HUES64 (cell line): ENCODE data around the gene DCTPP1.

Source experiments
- H3K27ac ChIP-seq: 2 replicates; pipeline ENCODE4 v1.7.0; 2013; ENCODE audit warnings: low read depth, low read length, inconsistent platforms
- H3K27me3 ChIP-seq: 2 replicates; pipeline ENCODE4 v1.6.1; 2013; ENCODE audit warnings: mild to moderate bottlenecking, low read length; ENCODE audit not compliant: insufficient read depth
- H3K36me3 ChIP-seq: 2 replicates; pipeline ENCODE4 v1.6.1; 2013; ENCODE audit warnings: mild to moderate bottlenecking, low read length; ENCODE audit not compliant: insufficient read depth
- H3K4me1 ChIP-seq: 2 replicates; pipeline ENCODE4 v1.6.1; 2013; ENCODE audit warnings: mild to moderate bottlenecking, low read length, moderate library complexity; ENCODE audit not compliant: insufficient read depth
- H3K4me3 ChIP-seq: 2 replicates; pipeline ENCODE4 v1.5.1; 2013; ENCODE audit warnings: mild to moderate bottlenecking, low read length, moderate library complexity
- H3K9ac ChIP-seq: 2 replicates; pipeline ENCODE4 v1.6.1; 2013; ENCODE audit warnings: mild to moderate bottlenecking, low read depth, low read length
- H3K9me3 ChIP-seq: 2 replicates; pipeline ENCODE4 v1.6.1; 2013; ENCODE audit warnings: low read depth, low read length; ENCODE audit not compliant: insufficient read depth
- WGBS: fragments of 150-250, 120-280 bp; methylation state at CpG from one replicate; pipeline ENCODE4 v1.1.7; 2013; ENCODE audit warnings: missing lambda C conversion rate; 5-methylcytosine and 5-hydroxymethylcytosine counted together

The DCTPP1 gene

GRCh38 chr16:30428055-30428454 lies 1.8 kb downstream of the DCTPP1 start:
- Histone ChIP-seq H3K27ac (no peak overlapping the region), H3K27me3 (no peaks in the 10 kb centered on the region), H3K4me3 (no peak overlapping the region), H3K9ac (no peak overlapping the region), H3K4me1 (peaks cover 5% of the 10 kb centered on the region; the same call in 1 of the 2 replicates), H3K36me3 (peaks cover 34% of the 10 kb centered on the region), H3K9me3 (no peaks in the 10 kb centered on the region)
- WGBS: 96% methylated on average over 4 of the region's 4 CpGs

GRCh38 chr16:30421010-30421409 lies 8.8 kb downstream of the DCTPP1 start:
- Histone ChIP-seq H3K27me3 (no peaks in the 10 kb centered on the region), H3K27ac (no peak overlapping the region), H3K36me3 (peaks cover 46% of the 10 kb centered on the region), H3K4me3 (no peak overlapping the region), H3K9ac (no peak overlapping the region), H3K4me1 (0 out of 2 replicates have a peak, but pooled peaks cover 4% of the 10 kb centered on the region), H3K9me3 (no peaks in the 10 kb centered on the region)
- WGBS: 91% methylated on average over 5 of the region's 5 CpGs

GRCh38 chr16:30418350-30419181 lies 11.3 kb downstream of the DCTPP1 start:
- no peaks in the 10 kb centered on the region for H3K27me3 ChIP-seq
- no peaks in the 10 kb centered on the region for H3K9me3 ChIP-seq
- H3K36me3 ChIP-seq: peaks cover 38% of the 10 kb centered on the region
- WGBS: 64% methylated on average over 28 of the region's 31 CpGs
- H3K27ac ChIP-seq: peak overlapping the region; percentile 83; the same call in 1 of the 2 replicates
- 0 out of 2 replicates have a peak, but pooled peaks cover 4% of the 10 kb centered on the region for H3K4me1 ChIP-seq
- peak overlapping the region; percentile 56 for H3K4me3 ChIP-seq
- H3K9ac ChIP-seq: peak overlapping the region; percentile 11; the same call in 1 of the 2 replicates

GRCh38 chr16:30417529-30418349 lies 12.1 kb downstream of the DCTPP1 start:
- WGBS: 2% methylated on average over 140 of the region's 140 CpGs
- Histone ChIP-seq H3K4me1 (0 out of 2 replicates have a peak, but pooled peaks cover 4% of the 10 kb centered on the region), H3K9me3 (no peaks in the 10 kb centered on the region), H3K4me3 (peak overlapping the region; percentile 56), H3K27ac (peak overlapping the region; percentile 83; the same call in 1 of the 2 replicates), H3K9ac (peak overlapping the region; percentile 64), H3K36me3 (peaks cover 41% of the 10 kb centered on the region), H3K27me3 (no peaks in the 10 kb centered on the region)

GRCh38 chr16:30416624-30417528 lies 13.0 kb downstream of the DCTPP1 start:
- no peaks in the 10 kb centered on the region for H3K27me3 ChIP-seq
- no peak overlapping the region for H3K27ac ChIP-seq
- peak overlapping the region; percentile 64 for H3K9ac ChIP-seq
- 68% methylated on average over 18 of the region's 18 CpGs for WGBS
- 0 out of 2 replicates have a peak, but pooled peaks cover 4% of the 10 kb centered on the region for H3K4me1 ChIP-seq
- peak overlapping the region; percentile 56 for H3K4me3 ChIP-seq
- H3K9me3 ChIP-seq: no peaks in the 10 kb centered on the region
- peaks cover 41% of the 10 kb centered on the region for H3K36me3 ChIP-seq

GRCh38 chr16:30416047-30416603 lies 13.7 kb downstream of the DCTPP1 start:
- no peak overlapping the region for H3K9ac ChIP-seq
- H3K27me3 ChIP-seq: no peaks in the 10 kb centered on the region
- no peaks in the 10 kb centered on the region for H3K9me3 ChIP-seq
- H3K36me3 ChIP-seq: peaks cover 43% of the 10 kb centered on the region
- no peak overlapping the region for H3K4me3 ChIP-seq
- no peak overlapping the region for H3K27ac ChIP-seq
- 0 out of 2 replicates have a peak, but pooled peaks cover 4% of the 10 kb centered on the region for H3K4me1 ChIP-seq
- WGBS: 88% methylated on average over 4 of the region's 4 CpGs

- H3K9me3 ChIP-seq: no peaks in the 10 kb centered on the region
- no peaks in the 10 kb centered on the region for H3K27me3 ChIP-seq
- H3K27ac ChIP-seq: no peak overlapping the region
- no peak overlapping the region for H3K4me3 ChIP-seq
- H3K4me1 ChIP-seq: 0 out of 2 replicates have a peak, but pooled peaks cover 4% of the 10 kb centered on the region
- peaks cover 41% of the 10 kb centered on the region for H3K36me3 ChIP-seq
- WGBS: 94% methylated on average over 4 of the region's 5 CpGs
- no peak overlapping the region for H3K9ac ChIP-seq
Measured at GRCh38 chr16:30414159-30414558, 15.7 kb downstream of the DCTPP1 start.

GRCh38 chr16:30413112-30413806 lies 16.6 kb downstream of the DCTPP1 start:
- Histone ChIP-seq H3K4me1 (0 out of 2 replicates have a peak, but pooled peaks cover 3% of the 10 kb centered on the region), H3K27ac (no peak overlapping the region), H3K4me3 (no peak overlapping the region), H3K9me3 (no peaks in the 10 kb centered on the region), H3K36me3 (peaks cover 41% of the 10 kb centered on the region), H3K27me3 (no peaks in the 10 kb centered on the region), H3K9ac (no peak overlapping the region)
- WGBS: 94% methylated on average over 5 of the region's 6 CpGs

GRCh38 chr16:30409125-30410060 lies 20.4 kb downstream of the DCTPP1 start:
- Histone ChIP-seq H3K4me3 (no peak overlapping the region), H3K4me1 (0 out of 2 replicates have a peak, but pooled peaks cover 5% of the 10 kb centered on the region)
- 70% methylated on average over 14 of the region's 15 CpGs for WGBS

More at GRCh38 chr16:30409125-30410060, 20.4 kb downstream of the DCTPP1 start:
- Histone ChIP-seq H3K36me3 (peaks cover 40% of the 10 kb centered on the region), H3K27ac (peak overlapping the region; percentile 36; the same call in 1 of the 2 replicates), H3K9ac (no peak overlapping the region), H3K9me3 (no peaks in the 10 kb centered on the region), H3K27me3 (no peaks in the 10 kb centered on the region)
